HG03342 (cell line): Measurements from ENCODE around the gene HOXA13.

Experiments used
- ATAC-seq: cut with Tn5 transposase; IDR thresholded peaks from one replicate; pipeline ENCODE4 v1.9.1; 2021; ENCODE audit warnings: mild to moderate bottlenecking, moderate library complexity; ENCODE audit not compliant: unreplicated experiment

HOXA13 gene

GRCh38 chr7:27237735-27238334 is 37.9 kb upstream of the HOXA13 start:
- ATAC-seq: no peak

GRCh38 chr7:27235387-27236311 is 35.8 kb upstream of the HOXA13 start:
- ATAC-seq: no peak

- ATAC-seq: no peak
Observed at GRCh38 chr7:27229448-27229847, 29.6 kb upstream of the HOXA13 start.

GRCh38 chr7:27224983-27225934 is 25.4 kb upstream of the HOXA13 start:
- no peak for ATAC-seq

- ATAC-seq: no peak
Observed at GRCh38 chr7:27223941-27224575, 24.2 kb upstream of the HOXA13 start.

GRCh38 chr7:27221201-27221797 is 21.4 kb upstream of the HOXA13 start:
- ATAC-seq: no peak

GRCh38 chr7:27220440-27220955 is 20.6 kb upstream of the HOXA13 start:
- ATAC-seq: no peak

- ATAC-seq: no peak
Observed at GRCh38 chr7:27219821-27220220, 19.9 kb upstream of the HOXA13 start.

GRCh38 chr7:27217951-27218350 is 18.1 kb upstream of the HOXA13 start:
- no peak for ATAC-seq

- ATAC-seq: no peak
Observed at GRCh38 chr7:27215356-27215755, 15.5 kb upstream of the HOXA13 start.

GRCh38 chr7:27214239-27214950 is 14.5 kb upstream of the HOXA13 start:
- ATAC-seq: no peak

- no peak for ATAC-seq
Observed at GRCh38 chr7:27213433-27214238, 13.7 kb upstream of the HOXA13 start.

- ATAC-seq: no peak
Observed at GRCh38 chr7:27212497-27213432, 12.9 kb upstream of the HOXA13 start.

GRCh38 chr7:27211764-27212204 is 11.9 kb upstream of the HOXA13 start:
- ATAC-seq: no peak

GRCh38 chr7:27211084-27211446 is 11.2 kb upstream of the HOXA13 start:
- no peak for ATAC-seq

GRCh38 chr7:27210441-27211083 is 10.7 kb upstream of the HOXA13 start:
- peak; percentile 49 for ATAC-seq

GRCh38 chr7:27209933-27210440 is 10.1 kb upstream of the HOXA13 start:
- ATAC-seq: no peak
